AG04449 (cell line): ENCODE data around the gene FLNC.

Source experiments
- CTCF ChIA-PET: fragments of 350-600 bp; formaldehyde crosslinking; extraction: SDS; loops from one replicate; lab custom pipeline; 2021; ENCODE audit warnings: antibody characterized with exemption; lab: Yijun Ruan, JAX
- POLR2A ChIA-PET: fragments of 400-600, 350-600 bp; formaldehyde crosslinking; extraction: SDS; loops from one replicate; lab custom pipeline; 2020; ENCODE audit warnings: antibody characterized with exemption, inconsistent platforms; lab: Yijun Ruan, JAX
- DNase-seq: peaks from one replicate; pipeline ENCODE4 v3.0.0-alpha.2; 2010; ENCODE audit warnings: low read depth, low spot score
- H3K4me3 ChIP-seq: 2 replicates; pipeline ENCODE4 v1.5.1; 2011; ENCODE audit warnings: low read depth, mild to moderate bottlenecking, control low read depth, low read length
- CTCF ChIP-seq: IDR thresholded peaks from one replicate; pipeline ENCODE4 v1.5.1; 2011; ENCODE audit warnings: mild to moderate bottlenecking, moderate library complexity, low read length, control low read depth, inconsistent platforms; ENCODE audit not compliant: insufficient read depth; ENCODE audit errors: missing control alignments

FLNC gene

GRCh38 chr7:128888756-128889095 is 58.5 kb downstream of the FLNC start:
- TF ChIP-seq CTCF = no peak
- ChIA-PET CTCF (no interaction called here), POLR2A (no interaction called here)
- no peak overlapping the region for H3K4me3 ChIP-seq
- DNase-seq = no peak

GRCh38 chr7:128889121-128889520 is 58.9 kb downstream of the FLNC start:
- CTCF ChIA-PET = no interaction called here
- no peak for DNase-seq
- POLR2A ChIA-PET = no interaction called here
- TF ChIP-seq CTCF = no peak
- no peak overlapping the region for H3K4me3 ChIP-seq

- DNase-seq = no peak
- no peak for TF ChIP-seq CTCF
- ChIA-PET POLR2A (no interaction called here), CTCF (no interaction called here)
- no peak overlapping the region for H3K4me3 ChIP-seq
Observed at GRCh38 chr7:128890306-128891109, 60.3 kb downstream of the FLNC start.

- no peak for TF ChIP-seq CTCF
- no peak overlapping the region for H3K4me3 ChIP-seq
- ChIA-PET POLR2A (no interaction called here), CTCF (interaction anchor here (2.0 kb wide), 1 partner anchor 8 kb away, joined by 9 read pairs; no protein-coding TSS in a partner anchor)
- DNase-seq = no peak
Observed at GRCh38 chr7:128891110-128891941, 61.1 kb downstream of the FLNC start.

- CTCF ChIA-PET = interaction anchor here (2.0 kb wide), 1 partner anchor 8 kb away, joined by 9 read pairs; no protein-coding TSS in a partner anchor
- no peak for TF ChIP-seq CTCF
- no peak overlapping the region for H3K4me3 ChIP-seq
- DNase-seq = no peak
- POLR2A ChIA-PET = no interaction called here
Observed at GRCh38 chr7:128891942-128892269, 61.7 kb downstream of the FLNC start.
